HCEC 1CT (cell line): ENCODE measurements around the gene HNRNPC.
"Not testable (repeated sequence)": the region's sequence is repeated elsewhere in the genome, so short reads cannot be mapped to it uniquely, and the experiment has no call there.

Source experiments
- DNase-seq: peaks from one replicate; pipeline ENCODE4 v3.0.0-alpha.2; 2017

Gene HNRNPC

DNA sequence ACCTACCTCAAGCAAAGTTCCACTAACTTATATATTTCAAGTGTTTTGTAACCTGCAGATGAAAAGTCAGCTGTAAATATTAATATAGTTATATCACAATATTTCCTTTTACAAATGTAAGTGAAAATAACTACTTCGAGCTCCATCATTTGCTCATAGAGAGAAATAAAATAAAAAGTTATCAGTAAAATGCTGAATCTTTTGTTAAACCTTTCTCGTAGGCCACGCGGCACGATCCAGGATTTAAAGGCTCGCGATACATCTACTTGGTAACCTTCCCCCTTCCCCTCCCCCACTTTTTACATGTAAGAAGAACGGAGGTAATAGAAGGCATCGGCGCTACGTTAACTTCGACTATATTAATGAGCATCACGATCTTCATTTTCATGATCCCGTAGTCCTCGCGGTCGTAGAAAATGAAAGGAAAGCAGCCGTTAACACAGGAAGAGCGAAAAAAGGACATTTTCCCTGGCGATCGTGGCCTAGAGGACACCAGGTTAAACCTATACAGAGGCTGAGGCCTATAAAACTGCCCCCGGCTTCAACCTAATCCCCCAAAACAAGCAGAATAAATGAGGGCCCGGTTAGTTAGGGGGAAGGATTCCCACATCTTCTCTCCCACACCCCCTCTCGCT is 508 bp downstream of the HNRNPC start:
- peak; percentile 51 for DNase-seq

DNA sequence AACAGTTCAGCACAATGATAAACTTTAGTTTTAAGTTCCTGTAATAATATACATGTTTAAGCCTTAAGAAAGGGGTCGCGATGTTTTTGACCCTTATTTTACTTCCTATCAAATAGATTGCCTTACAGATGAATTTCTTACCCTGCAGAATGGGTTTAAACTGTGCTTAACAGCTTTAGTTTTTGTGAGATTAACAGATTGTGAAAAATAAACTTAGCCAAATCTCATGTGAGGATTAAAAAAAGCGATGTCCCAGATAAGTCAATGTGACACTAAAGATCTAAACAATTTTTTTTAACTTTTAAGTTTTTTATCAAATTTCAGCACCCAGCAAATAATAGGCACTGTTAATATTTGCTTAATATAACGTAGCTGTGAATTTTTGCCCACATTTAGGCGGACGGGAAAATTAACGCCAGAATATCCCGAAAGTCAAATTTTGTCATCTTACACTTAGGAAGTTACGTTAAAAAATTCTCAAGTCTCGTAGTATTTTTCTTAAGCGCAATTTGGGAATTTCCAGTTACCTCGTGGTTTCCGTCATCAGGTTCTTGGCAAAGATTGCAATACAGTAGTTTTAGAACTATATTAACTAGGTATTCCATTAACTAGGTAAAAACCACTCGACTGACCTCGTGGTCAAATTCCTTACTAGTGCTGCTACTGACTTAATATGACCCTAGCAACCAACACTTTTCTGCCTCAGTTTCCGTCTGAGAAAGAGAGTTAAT is 1.2 kb downstream of the HNRNPC start:
- DNase-seq = no peak

DNA sequence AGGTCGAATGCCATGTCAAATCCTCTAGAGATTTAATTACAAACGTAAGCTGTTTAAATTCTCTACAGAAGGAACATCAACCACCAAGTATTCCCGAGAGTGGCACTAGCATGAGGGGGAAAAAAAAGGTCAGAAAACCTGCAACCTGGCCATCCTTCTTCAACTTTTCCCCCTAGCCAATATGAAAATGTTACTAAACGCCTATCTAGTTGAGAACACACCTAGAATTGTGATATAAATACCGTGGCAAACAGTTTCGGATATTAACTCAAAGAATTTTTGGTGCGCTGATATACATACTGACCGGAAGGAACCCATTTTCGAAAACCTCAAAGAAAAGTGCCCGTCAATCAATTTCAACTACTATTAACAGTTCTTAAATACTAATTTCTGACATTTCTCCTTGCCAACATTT is 1.8 kb downstream of the HNRNPC start:
- DNase-seq = no peak

DNA sequence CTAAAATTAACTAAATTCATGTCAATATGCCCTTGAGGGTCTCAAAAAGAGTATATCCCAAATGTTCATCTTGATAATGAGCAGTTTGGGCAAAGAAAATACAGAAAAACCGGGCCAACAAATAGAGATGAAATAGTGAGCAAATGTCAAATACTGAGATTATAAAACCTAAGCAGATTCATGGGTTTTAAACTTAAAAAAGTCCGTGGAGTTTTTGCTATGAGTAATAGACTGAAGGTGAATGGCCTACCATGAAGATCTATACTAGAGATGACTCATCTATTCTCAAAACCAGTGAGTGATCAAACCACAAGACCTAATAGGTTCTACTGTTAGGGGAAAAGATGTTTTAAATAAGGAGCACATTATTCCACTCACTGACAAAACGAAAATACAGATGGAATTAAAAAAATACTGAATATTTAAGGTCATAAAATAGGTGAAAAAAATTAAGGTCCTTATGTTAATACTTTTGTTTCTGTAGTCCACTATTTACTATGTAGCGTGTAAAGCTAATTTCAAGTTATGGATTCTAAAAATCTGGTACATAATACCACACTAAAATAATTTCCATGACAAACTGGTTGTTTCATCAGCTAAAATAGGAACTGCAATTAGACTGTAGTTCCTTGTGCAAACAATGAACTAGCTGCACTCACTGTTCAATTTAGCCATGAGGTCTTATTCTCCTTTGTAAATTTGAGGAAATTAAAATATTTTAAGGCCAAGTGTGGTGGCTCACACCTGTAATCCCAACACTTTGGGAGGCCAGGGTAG is 5.0 kb downstream of the HNRNPC start:
- DNase-seq = peak; percentile 92

DNA sequence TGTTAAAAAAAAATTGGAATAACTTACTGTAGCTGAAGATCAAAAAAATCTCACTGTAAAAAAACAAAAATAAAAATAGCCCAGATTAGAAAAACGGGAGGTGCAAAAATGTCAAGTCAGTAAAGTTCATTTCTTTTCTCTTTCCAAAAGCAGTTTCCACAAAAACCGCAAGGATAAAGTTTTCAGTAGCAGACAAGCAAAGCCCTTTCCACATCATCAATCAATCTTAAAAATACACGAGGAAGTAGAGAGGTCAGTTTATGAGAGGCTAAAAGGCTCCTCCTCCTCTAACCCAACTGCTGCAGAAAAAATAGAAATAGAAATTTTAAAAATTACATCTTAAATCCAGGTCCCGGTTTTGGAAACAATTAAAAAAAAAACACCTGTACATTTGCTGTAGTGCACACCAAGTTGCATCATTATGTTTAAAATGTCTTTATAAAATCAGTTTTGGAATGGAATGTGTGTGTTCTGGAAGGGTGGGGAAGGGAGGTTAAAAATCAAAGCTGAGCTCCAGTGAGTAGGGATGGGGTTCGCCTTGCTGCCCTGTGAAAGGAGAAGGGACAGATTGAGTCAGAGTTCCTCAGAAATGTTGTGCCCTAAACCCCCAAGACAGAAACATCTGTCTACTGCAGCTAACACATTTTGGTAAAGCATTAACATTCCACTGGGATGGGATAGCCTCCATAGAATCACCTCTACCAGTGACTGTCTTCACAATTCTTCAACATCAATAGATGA is 5.8 kb downstream of the HNRNPC start:
- peak; percentile 31 for DNase-seq

DNA sequence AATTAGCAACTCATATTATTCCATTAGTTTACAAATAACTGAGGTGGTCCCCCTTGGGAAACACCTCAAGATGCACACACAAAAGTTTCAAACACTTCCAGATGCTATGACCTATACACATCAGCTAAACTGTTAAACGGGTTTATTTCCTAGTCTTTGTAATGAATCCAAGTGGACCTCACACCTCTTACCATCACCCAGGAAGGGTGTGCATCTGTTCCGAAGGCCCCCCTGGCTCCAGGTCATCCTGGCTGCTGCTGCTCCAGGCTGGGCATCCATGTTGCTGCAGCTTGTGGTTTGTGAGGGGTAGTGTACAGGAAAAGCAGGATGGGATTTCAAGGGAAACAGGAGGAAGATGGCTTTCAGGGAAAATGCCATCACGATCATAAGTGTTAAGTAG is 6.8 kb downstream of the HNRNPC start:
- DNase-seq = no peak

DNA sequence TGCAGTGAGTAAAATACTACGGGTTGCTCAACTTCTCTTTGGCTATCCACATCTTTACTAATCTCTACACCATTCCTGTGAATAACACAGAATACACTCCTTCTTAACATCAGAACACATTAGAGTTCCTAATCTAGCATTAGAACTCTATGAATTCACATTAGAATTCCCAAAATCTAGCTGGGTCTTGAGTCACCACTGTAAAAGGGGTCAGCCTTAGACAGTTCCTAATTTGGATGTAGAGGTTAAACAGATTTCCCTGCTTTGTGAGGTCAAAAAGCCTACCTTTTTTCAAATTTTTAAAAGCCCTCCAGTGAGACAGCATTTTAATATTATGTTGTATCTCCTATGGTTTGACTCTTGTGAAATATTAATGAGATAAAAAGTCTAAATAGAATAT is 7.4 kb downstream of the HNRNPC start:
- no peak for DNase-seq

DNA sequence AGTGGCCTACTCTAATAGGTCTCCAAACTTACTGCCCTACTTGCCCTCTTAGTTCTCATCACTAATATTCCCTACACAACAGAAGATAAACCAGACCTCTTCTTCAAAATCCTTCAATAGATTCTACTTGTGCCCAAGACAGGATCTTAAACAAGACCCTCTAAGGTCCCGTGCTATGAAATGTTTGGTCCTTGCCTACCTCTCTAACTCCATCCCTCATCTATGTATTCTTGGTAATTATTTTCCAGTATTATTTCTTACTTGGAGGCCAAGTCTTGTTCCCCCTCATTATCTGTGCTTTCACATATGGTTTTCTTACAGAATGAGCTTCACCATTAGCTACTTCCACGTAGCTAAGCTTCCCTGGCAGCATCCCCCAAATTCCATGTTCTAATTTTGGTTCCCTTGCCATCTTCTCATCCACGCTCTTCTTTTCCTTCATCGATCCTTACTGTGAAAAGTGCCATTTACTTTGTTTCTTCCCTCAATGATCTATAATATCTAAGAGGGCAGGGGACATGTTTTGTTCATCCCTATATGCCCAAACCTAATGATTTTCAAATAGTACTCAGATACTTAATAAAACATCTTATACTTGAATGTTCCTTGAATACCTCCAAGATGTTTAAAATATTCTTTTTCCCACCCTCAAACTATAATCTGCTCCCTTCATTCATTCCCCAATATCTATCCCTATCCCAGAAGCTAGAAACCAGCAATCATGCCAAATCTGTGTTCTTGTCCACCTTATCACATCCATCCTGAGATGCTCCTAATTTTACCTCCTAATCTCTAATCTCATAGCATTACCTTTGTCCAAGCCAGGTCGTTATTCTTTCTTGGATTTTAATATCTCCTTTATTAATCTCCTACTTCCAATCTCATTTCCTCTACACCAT is 10.1 kb downstream of the HNRNPC start:
- no peak for DNase-seq

DNA sequence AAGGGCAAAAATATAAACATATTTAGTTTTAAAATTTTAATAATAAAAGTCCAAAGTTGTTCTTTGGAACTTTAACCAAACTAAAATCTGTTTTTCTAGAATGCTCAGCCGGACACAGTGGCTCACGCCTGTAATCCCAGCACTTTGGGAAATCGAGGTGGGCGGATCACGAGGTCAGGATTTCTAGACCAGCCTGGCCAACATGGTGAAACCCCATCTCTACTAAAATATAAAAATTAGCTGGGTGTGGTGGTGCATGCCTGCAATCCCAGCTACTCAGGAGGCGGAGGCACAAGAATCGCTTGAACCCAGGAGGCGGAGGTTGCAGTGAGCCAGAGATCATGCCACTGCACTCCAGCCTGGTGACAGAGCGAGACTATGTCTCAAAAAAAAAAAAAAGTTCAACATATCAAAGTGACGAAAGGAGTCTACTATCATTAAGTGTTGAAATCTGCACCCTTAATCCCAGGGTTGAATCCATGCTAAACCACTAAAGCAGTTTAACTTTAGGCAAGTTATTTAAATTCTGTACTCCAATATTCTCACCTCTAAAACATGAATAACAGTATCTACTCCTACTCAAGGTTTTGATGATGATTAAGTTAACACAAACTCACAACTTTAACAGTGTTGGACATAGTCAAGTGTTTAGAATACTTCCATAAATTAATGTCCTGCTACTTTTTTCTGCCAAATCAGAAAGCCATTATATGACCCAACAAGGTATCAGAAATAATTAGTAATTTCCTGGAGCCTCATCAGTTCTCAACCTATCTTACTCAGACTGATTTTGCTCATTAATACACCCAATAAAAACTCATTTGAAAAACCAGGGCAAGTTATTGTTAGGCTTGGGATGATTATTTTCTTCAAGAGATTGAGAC is 11.0 kb downstream of the HNRNPC start:
- no peak for DNase-seq

DNA sequence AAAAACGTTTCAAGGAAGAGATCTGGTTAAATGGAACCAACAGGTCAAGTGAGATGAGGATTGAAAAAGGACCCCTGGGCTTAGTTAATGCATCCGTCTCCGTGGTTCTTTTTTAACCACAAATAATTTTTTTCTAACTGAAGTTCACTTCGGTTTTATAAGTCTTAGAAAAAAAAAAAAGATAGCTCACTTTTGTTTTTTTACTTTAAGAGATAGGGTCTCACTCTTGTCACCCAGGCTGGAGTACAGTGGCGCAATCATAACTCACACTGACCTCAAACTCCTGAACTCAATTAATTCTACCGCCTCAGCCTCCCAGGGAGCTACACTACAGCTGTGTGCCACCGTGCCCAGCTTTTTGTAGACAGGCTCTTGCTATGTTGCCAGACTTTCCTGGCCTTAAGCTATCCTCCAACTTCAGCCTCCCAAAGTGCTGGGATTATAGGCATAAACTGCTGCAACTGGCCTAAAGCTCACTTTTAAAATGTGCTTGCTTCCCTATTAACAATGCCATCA is 11.8 kb downstream of the HNRNPC start:
- no peak for DNase-seq

DNA sequence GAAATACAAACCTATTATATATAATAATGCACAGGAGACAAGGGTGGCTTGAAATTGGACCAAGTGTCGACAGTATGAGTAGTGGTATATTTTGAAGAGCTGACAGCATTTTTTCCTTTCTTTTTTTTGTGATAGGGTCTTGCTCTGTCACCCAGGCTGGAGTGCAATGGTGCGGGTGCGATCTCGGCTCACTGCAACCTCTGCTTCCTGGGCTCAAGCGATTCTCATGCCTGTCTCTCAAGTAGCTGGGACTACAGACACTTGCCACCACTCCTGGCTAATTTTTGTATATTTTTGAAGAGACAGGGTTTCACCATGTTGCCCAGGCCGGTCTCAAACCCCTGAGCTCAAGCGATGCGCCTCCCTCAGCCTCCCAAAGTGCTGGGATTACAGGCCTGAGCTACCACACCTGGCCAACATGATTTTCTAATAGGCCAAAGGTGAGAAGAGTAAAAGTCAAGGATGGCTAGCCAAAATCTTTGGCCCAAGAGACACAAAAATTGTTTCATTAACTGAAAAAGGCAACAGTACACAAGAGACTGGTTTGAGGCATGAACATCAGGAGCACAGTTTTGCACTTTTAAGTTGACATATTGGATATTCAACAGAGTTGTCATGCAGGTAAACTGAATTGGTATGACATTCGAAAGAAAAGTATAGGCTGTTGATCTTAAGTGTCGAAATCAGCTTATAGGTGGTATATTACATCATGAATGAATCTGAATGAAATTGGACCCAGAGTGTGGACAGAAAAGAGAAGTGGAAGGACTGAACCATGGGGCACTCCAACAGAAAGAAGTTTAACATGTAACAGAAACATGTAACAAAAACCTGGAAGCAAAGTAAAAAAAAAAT is 12.5 kb downstream of the HNRNPC start:
- DNase-seq = no peak

DNA sequence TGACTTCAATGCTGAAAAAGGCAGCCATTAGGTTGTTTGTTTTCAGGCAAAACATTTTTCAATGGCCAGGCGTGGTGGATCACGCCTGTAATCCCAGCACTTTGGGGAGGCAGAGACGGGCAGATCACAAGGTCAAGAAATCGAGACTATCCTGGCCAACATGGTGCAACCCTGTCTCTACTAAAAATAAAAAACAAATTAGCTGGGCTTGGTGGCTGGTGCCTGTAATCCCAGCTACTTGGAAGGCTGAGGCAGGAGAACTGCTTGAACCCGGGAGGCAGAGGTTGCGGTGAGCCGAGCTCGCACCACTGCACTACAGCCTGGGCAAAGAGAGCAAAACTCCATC is 13.2 kb downstream of the HNRNPC start:
- not testable (repeated sequence) for DNase-seq

DNA sequence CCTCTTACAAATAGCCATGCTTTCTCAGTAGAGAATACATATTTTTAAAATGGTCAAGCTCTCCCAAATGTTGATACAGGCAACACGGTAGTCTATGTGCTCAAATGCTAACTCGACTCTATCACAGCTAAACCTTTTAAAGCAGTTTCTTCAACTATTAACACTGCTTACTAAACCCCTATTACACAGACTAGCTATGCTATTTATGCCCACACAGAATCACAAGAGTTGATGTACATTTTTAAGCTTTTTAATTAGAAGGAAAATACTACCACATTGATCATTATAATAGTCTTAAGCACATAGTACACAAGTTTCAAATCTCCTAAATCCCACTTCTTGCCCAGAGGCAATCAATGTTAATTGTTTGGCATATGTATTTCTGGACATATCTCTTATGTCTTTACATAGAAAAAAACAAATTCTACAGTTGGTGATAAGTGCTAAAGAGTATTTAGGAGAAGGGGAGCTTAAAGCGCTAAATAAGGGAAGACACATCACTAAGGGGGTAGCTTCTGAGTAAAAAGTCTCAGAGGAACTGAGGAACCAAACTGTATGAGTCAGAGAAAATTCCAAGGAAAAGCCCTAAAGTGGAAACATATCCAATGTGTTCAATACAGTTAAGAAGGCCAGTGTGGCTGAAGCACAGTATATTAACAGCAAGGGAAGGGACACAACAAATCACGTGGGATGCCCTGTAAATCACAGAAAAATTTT is 13.7 kb downstream of the HNRNPC start:
- DNase-seq = peak; percentile 61

DNA sequence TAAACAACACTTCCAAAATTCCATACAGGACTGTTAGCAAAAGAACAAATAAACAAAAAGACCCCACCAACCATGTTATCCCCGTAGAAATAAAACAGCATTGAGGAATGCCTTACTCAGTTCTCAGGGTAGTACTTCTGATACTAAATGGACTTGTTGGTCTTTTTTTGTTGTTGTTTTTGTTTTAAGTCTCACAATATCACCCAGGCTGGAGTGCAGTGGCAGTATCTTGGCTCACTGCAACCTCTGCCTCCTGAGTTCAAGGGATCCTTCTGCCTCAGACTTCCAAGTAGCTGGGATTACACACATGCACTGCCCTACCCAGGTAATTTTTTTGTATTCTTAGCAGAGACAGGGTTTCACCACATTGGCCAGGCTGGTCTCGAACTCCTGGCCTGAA is 17.1 kb downstream of the HNRNPC start:
- no peak for DNase-seq

DNA sequence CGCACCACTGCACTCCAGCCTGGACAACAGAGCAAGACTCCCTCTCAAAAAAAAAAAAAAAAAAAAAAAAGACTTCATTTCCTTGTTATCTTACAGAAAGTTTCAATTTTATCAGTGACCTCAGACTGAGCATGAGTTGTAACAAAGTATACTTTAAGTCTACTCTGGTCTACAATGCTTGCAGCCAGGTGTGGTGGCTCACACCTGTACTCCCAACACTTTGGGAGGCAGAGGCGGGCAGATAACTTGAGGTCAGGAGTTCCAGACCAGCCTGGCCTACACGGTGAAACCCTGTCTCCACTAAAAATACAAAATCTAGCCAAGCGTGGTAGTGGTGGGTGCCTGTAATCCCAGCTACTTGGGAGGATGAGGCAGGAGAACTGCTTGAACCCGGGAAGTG is 18.0 kb downstream of the HNRNPC start:
- no peak for DNase-seq

DNA sequence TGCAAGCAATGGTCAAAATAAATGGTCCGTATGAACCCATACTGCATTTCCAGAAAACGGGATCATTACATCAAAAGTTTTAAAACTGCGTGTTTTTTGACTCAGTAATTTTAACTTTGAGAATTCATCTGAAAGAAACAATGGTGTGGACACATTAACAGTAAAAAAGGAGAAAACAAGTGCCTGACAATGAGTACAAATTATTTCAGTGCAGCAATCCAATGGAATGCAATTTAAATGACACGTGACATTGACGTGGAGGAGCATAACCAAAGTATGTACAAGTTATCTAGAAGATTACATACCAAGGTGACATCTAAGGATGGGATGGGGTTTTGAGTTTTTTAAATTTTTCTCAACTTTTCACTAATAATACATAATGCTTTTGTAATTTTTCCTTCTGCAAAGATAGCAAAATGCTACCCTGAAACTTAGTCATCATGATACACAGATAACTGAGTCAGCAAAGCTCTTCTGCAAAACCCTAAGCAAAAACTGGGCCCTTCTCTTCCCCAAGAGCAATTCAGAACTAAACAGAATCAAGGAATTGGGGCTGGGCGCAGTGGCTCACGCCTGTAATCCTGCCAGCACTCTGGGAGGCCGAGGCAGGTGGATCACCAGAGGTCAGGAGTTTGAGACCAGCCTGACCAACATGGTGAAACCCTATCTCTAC is 20.4 kb downstream of the HNRNPC start:
- no peak for DNase-seq

DNA sequence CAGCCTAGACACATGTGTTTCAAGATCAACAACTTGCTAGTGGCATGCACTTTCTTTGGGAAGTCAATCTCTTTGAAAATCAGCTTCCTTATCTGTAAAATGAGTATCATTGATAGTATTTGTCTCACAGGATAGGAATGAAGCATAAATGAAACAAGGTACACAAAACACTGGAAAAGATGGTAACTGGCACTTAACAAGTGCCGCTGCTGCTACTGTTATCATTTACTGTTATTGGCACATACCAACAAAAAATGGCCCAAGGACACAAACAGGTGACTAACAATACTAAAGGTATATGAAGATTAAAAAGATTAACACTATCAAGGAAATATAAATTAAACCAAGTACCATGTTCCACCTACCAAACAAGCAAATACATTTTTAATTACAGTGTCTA is 20.9 kb downstream of the HNRNPC start:
- no peak for DNase-seq

DNA sequence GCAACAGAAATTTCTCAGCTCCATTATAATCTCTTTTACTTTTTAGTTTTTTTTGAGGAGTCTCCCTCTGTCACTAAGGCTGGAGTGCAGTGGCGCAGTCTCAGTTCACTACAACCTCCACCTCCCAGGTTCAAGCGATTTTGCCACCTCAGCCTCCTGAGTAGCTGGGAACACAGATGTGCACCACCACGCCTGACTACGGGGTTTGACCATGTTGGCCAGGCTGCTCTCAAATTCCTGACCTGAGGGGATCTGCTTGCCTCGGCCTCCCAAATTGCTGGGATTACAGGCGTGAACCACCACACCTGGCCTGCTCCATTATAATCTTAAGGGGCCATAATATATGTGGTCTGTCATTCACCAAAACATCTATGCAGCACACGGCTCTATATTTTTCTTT is 23.4 kb downstream of the HNRNPC start:
- no peak for DNase-seq

DNA sequence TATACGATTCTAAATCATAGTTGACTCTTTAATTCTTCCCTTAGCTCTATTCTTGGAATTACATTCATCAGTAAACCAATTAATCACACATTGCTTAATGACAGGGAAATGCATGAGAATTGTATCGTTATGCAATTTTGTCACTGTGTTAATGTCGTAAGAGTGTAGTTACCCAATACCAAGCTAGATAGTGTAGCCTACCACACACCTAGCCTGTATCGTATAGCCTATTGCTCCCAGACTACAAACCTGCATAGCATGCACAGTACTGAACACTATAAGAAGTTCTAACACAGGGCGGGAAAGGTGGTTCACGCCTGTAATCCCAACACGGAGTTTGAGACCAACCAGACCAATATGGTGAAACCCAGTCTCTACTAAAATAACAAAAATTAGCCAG is 24.7 kb downstream of the HNRNPC start:
- DNase-seq = peak; percentile 28
